Naive B cell (primary cell): Measurements from ENCODE around the gene ALDH16A1. TPM values are rescaled to one million over a fixed set of nuclear protein-coding genes. Genes with fewer than 3 reads are reported as not detected.

ENCODE experiments used
- ATAC-seq, 2 donors: fragments of 150-1000 bp; cut with Tn5 transposase; 2 replicates each; pipeline ENCODE4 v1.10.0; 2021; ENCODE audit warnings: low read depth in 2 of 2, mild to moderate bottlenecking in 2 of 2, moderate library complexity in 2 of 2
- DNase-seq: peaks from one replicate; pipeline ENCODE4 v3.0.0; 2022
- H3K27ac Mint-ChIP-seq, 6 donors: one replicate each; pipeline ENCODE4 v1.8.0; 2020 to 2022; ENCODE audit warnings: mild to moderate bottlenecking in 6 of 6, mixed read lengths in 6 of 6, moderate library complexity in 5 of 6, inconsistent platforms in 2 of 6
- H3K27me3 Mint-ChIP-seq, 3 donors: one replicate each; pipeline ENCODE4 v1.8.0; 2021 to 2022; ENCODE audit warnings: mixed read lengths in 3 of 3, mild to moderate bottlenecking in 1 of 3
- H3K36me3 Mint-ChIP-seq, 2 donors: one replicate each; pipeline ENCODE4 v1.8.0; 2020 to 2022; ENCODE audit warnings: mixed read lengths in 2 of 2, inconsistent platforms in 1 of 2, mild to moderate bottlenecking in 1 of 2
- H3K4me1 Mint-ChIP-seq, 3 donors: one replicate each; pipeline ENCODE4 v1.8.0; 2020 to 2022; ENCODE audit warnings: mixed read lengths in 3 of 3, inconsistent platforms in 1 of 3, mild to moderate bottlenecking in 1 of 3, moderate library complexity in 1 of 3
- H3K4me3 Mint-ChIP-seq, 8 donors: one replicate each; pipeline ENCODE4 v1.8.0; 2020 to 2022; ENCODE audit warnings: mild to moderate bottlenecking in 8 of 8, mixed read lengths in 8 of 8, moderate library complexity in 8 of 8, inconsistent platforms in 2 of 8
- H3K9me3 Mint-ChIP-seq, 7 donors: one replicate each; pipeline ENCODE4 v1.8.0; 2020 to 2022; ENCODE audit warnings: mixed read lengths in 7 of 7, mild to moderate bottlenecking in 5 of 7, inconsistent platforms in 2 of 7, moderate library complexity in 1 of 7
- polyA plus RNA-seq, 6 donors: library from polyadenylated mRNA; unstranded; fragments of 300-500 nt; fragmentation: Illumina TruSeq; gene quantifications; one replicate each; pipeline ENCODE4 v1.2.3, GENCODE V29; 2021; ENCODE audit warnings: low read depth in 6 of 6

The ALDH16A1 gene
- 100 to 1,000 TPM in 1 of 6 donors, 10 to 100 TPM in 5; 54.2 to 103 (median 74.6) TPM for polyA plus RNA-seq

DNA sequence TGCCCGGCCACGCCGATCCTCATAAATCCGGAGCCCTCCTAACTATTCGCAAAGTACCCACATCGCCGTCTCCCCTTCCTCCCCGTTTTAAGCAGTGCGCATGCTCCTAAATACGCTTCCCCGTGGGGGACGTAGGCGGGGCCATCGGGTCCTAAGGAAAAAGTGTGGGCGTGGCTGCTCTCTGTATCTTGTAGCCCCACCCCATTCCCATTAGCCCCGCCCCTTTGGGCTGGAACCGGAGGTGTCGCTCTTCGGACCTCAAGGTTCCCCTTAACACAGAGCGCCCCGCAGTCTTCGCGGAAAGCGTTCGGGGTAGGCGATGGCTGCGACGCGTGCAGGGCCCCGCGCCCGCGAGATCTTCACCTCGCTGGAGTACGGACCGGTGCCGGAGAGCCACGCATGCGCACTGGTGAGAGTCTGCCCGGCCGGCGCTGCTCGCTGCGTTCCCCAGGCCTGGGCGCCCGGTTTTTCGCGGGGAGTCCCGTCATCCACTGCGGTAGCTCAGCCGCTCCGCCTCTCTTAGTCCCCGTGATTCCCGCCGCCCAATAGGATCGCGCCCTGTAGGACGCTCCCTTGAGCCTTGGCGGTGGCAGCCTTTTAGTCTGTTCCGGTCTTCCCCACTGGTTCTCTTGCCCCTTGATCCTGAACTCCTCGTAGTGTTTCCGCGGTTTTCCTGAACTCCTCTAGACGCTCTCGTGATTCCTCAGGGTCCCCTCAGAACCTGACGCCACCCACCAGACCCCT is at the start of gene ALDH16A1:
Gene ALDH16A1 (plus strand): TSS at position 213 of the 744 bp plus-strand sequence. CDS start 107 bp downstream, at position 320.
- DNase-seq (peak; percentile 99), ATAC-seq (peak; percentile 79 to 81)
- Mint-ChIP-seq H3K36me3 (peaks cover 16 to 24% of the 10 kb centered on the region in 2 donors), H3K27ac (peak within 1 kb of the TSS; percentile 100), H3K4me3 (peak within 1 kb of the TSS; percentile 96 to 100 (median 99)), H3K27me3 (no peaks in the 10 kb centered on the region), H3K9me3 (peaks cover 0 to 2% (median 0%) of the 10 kb centered on the region in 7 donors), H3K4me1 (peaks cover 47 to 70% (median 63%) of the 10 kb centered on the region in 3 donors)

DNA sequence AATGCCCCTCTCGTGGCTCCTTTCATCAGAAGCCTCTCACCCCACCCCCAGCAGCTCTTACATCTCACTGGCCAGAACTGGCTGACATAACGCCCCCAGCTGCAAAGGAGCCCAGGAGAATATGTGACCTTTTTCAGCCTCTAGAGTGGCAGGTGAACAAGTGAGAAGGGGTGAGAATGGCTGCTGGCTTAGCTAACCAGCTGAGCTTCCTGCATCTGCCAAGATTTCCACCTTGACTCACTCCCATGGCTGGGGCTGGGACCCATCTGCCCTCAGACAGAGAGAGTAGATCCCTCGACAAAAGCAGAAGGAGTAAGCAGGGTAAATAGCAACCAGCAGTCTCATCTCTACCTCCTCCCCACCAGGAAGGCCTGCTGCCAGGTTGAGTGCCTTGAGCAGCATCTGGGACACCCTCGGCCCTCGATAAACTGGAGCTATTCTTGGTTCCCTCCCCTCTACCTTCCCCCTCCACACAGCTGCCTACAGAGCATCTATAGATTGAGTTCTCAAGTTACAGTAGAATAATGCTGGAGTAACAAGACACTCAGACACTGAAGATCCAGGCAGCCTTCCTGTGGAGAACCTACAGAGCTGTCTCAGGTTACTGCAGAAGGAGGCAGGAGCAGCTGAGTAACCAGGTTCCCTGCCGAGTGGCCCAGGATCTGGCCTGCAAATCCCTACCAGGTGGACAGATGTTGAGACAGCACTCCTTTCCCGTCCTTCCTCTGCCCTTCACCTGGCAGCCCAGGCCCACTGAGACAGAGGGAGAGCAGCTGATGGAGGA is 49.4 kb upstream of the ALDH16A1 start:
- Mint-ChIP-seq H3K9me3 (no peaks in the 10 kb centered on the region), H3K27ac (peak overlapping the region in 5 of 6 donors; percentile 25 to 94 (median 91)), H3K4me1 (peaks cover 23 to 39% (median 39%) of the 10 kb centered on the region in 3 donors), H3K27me3 (peaks cover 0 to 3% (median 2%) of the 10 kb centered on the region in 3 donors), H3K4me3 (peak overlapping the region in 6 of 8 donors; percentile 20 to 75 (median 60)), H3K36me3 (no peaks in the 10 kb centered on the region)
- peak; percentile 82 to 86 for ATAC-seq
- peak; percentile 32 for DNase-seq

GRCh38 chr19:49407079-49407478 is 45.9 kb upstream of the ALDH16A1 start:
- Mint-ChIP-seq H3K27ac (peak overlapping the region in 1 of 6 donors; percentile 28), H3K27me3 (no peaks in the 10 kb centered on the region), H3K4me3 (no peak overlapping the region), H3K36me3 (no peaks in the 10 kb centered on the region), H3K9me3 (peaks cover 0 to 1% (median 0%) of the 10 kb centered on the region in 7 donors), H3K4me1 (peaks cover 47 to 69% (median 68%) of the 10 kb centered on the region in 3 donors)
- DNase-seq: no peak
- ATAC-seq: no peak

GRCh38 chr19:49407482-49408015 is 45.5 kb upstream of the ALDH16A1 start:
- Mint-ChIP-seq H3K36me3 (no peaks in the 10 kb centered on the region), H3K4me1 (peaks cover 52 to 71% (median 67%) of the 10 kb centered on the region in 3 donors), H3K9me3 (peaks cover 0 to 1% (median 0%) of the 10 kb centered on the region in 7 donors), H3K4me3 (no peak overlapping the region), H3K27ac (peak overlapping the region in 2 of 6 donors; percentile 28 to 85), H3K27me3 (no peaks in the 10 kb centered on the region)
- DNase-seq (no peak), ATAC-seq (no peak)

DNA sequence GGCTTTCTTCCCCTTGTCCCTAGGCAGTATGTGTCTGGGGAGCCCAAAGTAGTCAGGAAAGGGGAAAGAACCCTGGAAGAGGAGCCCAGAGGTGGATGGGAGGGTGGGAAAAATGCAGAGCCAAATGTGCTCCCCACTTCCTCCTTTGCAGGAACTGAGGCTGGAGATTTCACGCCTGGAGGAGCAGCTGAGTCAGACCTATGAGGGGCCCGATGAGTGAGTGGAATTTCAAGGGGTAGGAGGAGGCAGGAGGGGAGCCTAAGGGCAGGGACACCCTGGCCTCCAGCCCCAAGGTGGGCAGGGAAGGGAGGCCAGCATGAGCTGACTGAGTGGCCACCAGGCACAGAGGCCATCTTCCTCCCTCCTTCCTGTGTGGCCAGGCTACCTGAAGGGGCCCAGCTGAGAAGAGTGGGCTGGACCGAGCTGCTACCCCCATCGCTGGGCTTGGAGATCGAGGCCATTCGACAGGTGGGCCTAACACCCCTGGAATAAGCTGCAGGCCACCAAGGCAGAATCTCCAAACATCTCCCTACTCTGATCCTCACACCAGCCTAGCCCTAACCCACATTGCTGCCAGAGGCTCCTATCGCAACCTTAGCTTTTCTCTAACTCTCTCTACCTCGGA is 44.1 kb upstream of the ALDH16A1 start:
- no peak for ATAC-seq
- peaks cover 0 to 1% (median 0%) of the 10 kb centered on the region in 7 donors for H3K9me3 Mint-ChIP-seq
- peak overlapping the region in 7 of 8 donors; percentile 30 to 93 (median 81) for H3K4me3 Mint-ChIP-seq
- H3K36me3 Mint-ChIP-seq: no peaks in the 10 kb centered on the region
- no peaks in the 10 kb centered on the region for H3K27me3 Mint-ChIP-seq
- no peak for DNase-seq
- peaks cover 42 to 67% (median 54%) of the 10 kb centered on the region in 3 donors for H3K4me1 Mint-ChIP-seq
- H3K27ac Mint-ChIP-seq: peak overlapping the region in 5 of 6 donors; percentile 71 to 92 (median 77)

GRCh38 chr19:49409441-49410029 is 43.5 kb upstream of the ALDH16A1 start:
- DNase-seq (peak; percentile 39), ATAC-seq (peak; percentile 89 to 91)
- no peaks in the 10 kb centered on the region for H3K27me3 Mint-ChIP-seq
- H3K9me3 Mint-ChIP-seq: peaks cover 0 to 1% (median 0%) of the 10 kb centered on the region in 7 donors
- peak overlapping the region in 7 of 8 donors; percentile 47 to 93 (median 81) for H3K4me3 Mint-ChIP-seq
- no peaks in the 10 kb centered on the region for H3K36me3 Mint-ChIP-seq
- H3K27ac Mint-ChIP-seq: peak overlapping the region; percentile 71 to 94 (median 84)
- H3K4me1 Mint-ChIP-seq: peaks cover 41 to 61% (median 48%) of the 10 kb centered on the region in 3 donors

DNA sequence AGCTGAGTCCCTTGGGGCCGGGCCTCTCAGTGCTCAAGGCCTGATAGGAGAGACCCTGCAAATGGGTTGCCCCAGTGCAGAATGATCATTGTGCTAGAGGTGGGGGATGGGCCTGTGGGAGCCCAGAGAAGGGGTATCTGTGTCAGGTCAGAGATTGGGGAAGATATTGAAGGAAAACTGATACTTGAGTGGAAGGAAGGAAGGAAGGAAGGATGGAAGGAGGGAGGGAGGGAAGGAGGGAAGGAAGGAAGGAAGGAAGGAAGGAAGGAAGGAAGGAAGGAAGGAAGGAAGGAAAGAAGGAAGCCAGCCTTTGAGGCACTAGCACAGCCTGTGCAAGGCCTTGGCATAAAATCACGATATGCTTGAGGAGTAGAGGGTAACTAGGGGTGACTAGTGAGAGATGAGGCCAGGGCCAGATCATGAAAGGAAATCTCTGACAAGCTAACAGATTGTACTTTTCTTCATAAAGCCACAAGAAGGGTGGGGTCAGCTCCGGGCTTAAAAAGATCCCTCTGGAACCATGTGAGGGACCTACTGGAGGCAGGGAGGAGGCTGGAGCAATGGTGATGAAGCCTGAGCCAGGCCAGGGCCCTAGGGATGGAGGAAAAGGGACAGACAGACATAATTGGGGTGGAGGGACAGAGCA is 41.2 kb upstream of the ALDH16A1 start:
- ATAC-seq (no peak), DNase-seq (no peak)
- Mint-ChIP-seq H3K4me3 (peak overlapping the region in 2 of 8 donors; percentile 36 to 75), H3K27me3 (peaks cover 4 to 10% (median 5%) of the 10 kb centered on the region in 3 donors), H3K4me1 (peaks cover 45 to 60% (median 54%) of the 10 kb centered on the region in 3 donors), H3K9me3 (peaks cover 0 to 1% (median 0%) of the 10 kb centered on the region in 7 donors), H3K36me3 (no peaks in the 10 kb centered on the region), H3K27ac (peak overlapping the region; percentile 22 to 96 (median 64))

DNA sequence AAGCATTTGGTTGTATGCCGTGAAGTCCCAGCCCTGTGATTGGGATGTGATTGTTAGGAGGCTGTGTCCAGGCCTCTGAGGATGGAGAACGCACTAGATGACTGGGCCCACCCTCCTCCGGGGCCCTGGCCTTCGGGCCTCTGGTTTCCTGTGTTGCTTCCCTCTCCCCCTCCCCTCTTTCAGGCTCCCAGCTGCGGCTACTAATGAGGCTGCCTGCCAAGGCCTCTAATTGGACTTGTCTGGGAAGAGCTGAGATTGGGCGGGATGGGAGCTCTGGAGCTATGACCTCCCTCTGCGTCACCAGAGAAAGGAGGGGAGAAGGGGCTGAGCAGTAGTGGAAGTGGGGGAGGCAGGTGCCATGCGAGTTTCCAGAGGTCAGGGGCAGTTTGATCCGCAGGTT is 39.7 kb upstream of the ALDH16A1 start:
- peaks cover 42 to 60% (median 51%) of the 10 kb centered on the region in 3 donors for H3K4me1 Mint-ChIP-seq
- peaks cover 0 to 1% (median 0%) of the 10 kb centered on the region in 7 donors for H3K9me3 Mint-ChIP-seq
- DNase-seq (no peak), ATAC-seq (no peak)
- H3K4me3 Mint-ChIP-seq: no peak overlapping the region
- H3K27me3 Mint-ChIP-seq: peaks cover 9 to 23% (median 19%) of the 10 kb centered on the region in 3 donors
- no peaks in the 10 kb centered on the region for H3K36me3 Mint-ChIP-seq
- peak overlapping the region in 3 of 6 donors; percentile 35 to 89 (median 87) for H3K27ac Mint-ChIP-seq

DNA sequence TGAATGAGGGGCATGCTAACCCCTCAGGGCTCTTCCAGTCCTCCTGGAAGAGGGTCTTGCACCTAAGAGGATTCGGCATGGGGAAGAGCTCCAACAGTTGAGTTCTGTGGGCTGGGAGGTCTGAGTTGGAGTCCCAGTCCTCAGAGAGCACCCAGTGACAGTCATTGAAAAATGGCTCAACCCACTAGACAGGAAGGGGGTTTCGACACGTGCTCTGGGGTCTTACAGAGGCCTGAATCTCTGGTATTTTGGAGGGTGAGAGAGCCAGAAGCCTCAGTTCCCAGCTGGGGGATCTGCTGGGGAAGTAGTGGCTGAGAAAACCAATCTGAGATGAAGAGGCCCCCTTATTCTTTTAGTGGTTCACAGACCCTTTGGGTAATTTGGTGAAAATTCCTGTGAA is 38.8 kb upstream of the ALDH16A1 start:
- H3K9me3 Mint-ChIP-seq: peaks cover 0 to under 1% (median 0%) of the 10 kb centered on the region in 7 donors
- ATAC-seq (no peak), DNase-seq (no peak)
- peaks cover 15 to 32% (median 28%) of the 10 kb centered on the region in 3 donors for H3K27me3 Mint-ChIP-seq
- H3K4me3 Mint-ChIP-seq: no peak overlapping the region
- H3K4me1 Mint-ChIP-seq: peaks cover 33 to 52% (median 47%) of the 10 kb centered on the region in 3 donors
- H3K27ac Mint-ChIP-seq: no peak overlapping the region
- H3K36me3 Mint-ChIP-seq: no peaks in the 10 kb centered on the region

DNA sequence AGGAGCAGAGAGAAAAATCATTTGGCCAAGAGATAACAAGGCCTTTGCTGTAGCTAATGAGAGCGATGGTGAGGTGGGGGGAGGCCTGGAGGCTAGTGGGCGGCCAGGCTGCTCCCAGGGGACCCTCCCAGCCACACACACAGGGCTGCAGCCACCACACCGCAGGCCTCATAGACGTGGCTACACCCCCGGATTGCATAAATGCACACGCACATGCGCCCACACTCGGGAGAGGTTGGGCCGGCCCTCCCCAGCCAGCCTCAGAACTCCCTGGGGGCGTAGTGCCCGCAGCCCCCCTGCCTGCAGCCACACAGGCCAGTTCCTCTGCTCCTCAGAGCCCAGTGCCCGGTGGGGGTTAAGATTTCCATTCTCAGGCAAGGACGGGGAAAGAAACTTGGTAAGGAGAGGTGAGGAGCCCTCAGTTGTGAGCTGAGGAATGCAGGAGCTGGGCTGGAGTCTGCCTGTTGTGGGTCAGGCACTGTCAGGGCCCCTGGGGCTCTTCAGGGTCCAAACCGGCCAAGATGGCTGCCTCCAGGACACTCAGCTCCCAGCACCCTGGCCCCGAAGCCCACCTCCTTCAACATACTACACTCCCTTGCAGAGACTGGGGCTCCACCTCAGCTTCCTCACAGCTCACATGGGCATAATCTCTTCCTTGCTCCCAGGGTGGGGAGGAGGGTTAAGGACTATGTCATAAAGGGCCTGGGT is 37.8 kb upstream of the ALDH16A1 start:
- peak; percentile 35 to 63 for ATAC-seq
- Mint-ChIP-seq H3K9me3 (peaks cover 0 to 2% (median 0%) of the 10 kb centered on the region in 7 donors), H3K4me3 (peak overlapping the region in 1 of 8 donors; percentile 50), H3K36me3 (peaks cover 0 to 9% of the 10 kb centered on the region in 2 donors), H3K27ac (no peak overlapping the region), H3K27me3 (peaks cover 25 to 42% (median 38%) of the 10 kb centered on the region in 3 donors), H3K4me1 (peaks cover 32 to 51% (median 41%) of the 10 kb centered on the region in 3 donors)
- no peak for DNase-seq

DNA sequence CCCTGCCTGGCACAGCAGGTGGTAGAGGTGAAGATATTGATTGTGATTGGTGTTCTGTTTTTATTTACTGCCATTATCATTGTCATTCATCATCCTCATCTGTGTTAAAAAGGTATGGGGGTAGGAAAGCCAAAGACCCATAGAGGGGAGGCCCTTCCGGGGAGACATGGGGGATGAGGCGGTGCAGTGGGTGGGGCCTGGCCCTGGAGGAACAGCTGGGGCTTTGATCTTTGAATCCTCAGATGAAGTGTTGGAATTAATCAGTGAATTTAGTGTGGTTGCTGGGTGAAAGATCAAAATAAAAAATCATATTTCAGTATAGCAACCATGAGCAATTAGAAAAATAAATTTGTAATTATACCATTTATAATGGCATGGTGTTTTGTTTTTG is 37.2 kb upstream of the ALDH16A1 start:
- ATAC-seq (no peak), DNase-seq (no peak)
- peak overlapping the region in 1 of 8 donors; percentile 53 for H3K4me3 Mint-ChIP-seq
- peaks cover 0 to 11% of the 10 kb centered on the region in 2 donors for H3K36me3 Mint-ChIP-seq
- H3K9me3 Mint-ChIP-seq: peaks cover 0 to 2% (median 0%) of the 10 kb centered on the region in 7 donors
- peaks cover 29 to 48% (median 44%) of the 10 kb centered on the region in 3 donors for H3K27me3 Mint-ChIP-seq
- H3K27ac Mint-ChIP-seq: no peak overlapping the region
- peaks cover 35 to 52% (median 43%) of the 10 kb centered on the region in 3 donors for H3K4me1 Mint-ChIP-seq
